ENCODE measurements around the gene ADAM12. TPM values are rescaled to one million over a fixed set of nuclear protein-coding genes. Genes with fewer than 3 reads are reported as not detected.

Gene ADAM12
- total RNA-seq, 1 experiment from 2014 or later: 15.8 TPM

DNA sequence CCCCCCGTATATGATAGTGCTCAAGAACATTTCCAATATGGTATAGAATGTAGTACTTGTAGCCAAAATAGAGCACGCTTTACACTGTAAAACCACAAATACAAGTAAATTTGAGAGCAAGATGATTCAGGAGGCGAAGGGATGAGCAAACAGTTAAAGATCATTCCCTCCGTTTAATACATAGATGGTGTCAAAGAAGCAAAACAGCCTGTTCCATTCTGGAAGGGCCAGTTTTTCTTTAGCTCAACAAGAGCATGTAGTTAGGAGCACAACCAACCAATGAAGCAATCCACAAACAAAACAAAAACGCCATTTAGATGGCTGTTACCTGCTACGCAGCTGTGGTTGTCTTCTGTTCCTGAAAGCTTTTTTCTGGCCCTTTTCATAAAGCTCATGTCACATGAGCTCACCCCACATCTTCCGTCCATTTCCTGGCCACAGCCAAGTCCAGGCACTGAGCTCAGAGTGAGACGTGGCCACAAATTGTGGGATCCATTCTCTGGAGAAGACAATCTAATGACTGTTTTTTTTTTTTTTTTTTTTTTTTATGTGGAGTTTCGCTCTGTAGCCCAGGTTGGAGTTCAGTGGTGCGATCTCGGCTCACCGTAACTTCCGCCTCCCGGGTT is 306.3 kb downstream of the ADAM12 start:
- DNase-seq: no peak
- no peaks in the 10 kb centered on the region for H3K9me3 ChIP-seq
- no peak overlapping the region for H3K4me3 ChIP-seq

GRCh38 chr10:126080879-126081411 is 307.3 kb downstream of the ADAM12 start:
- Histone ChIP-seq H3K9me3 (no peaks in the 10 kb centered on the region), H3K4me3 (no peak overlapping the region), H3K27me3 (no peaks in the 10 kb centered on the region), H3K36me3 (peaks cover 4% of the 10 kb centered on the region; the same call in 1 of the 2 replicates)
- no peak for DNase-seq

More for the DNA sequence above, 306.3 kb downstream of the ADAM12 start:
- Histone ChIP-seq H3K36me3 (peaks cover 2% of the 10 kb centered on the region; the same call in 1 of the 2 replicates), H3K27me3 (no peaks in the 10 kb centered on the region)

GRCh38 chr10:126080291-126080825 is 307.9 kb downstream of the ADAM12 start:
- H3K36me3 ChIP-seq: peaks cover 9% of the 10 kb centered on the region; the same call in 1 of the 2 replicates
- no peaks in the 10 kb centered on the region for H3K27me3 ChIP-seq
- no peak for DNase-seq
- H3K9me3 ChIP-seq: no peaks in the 10 kb centered on the region
- H3K4me3 ChIP-seq: no peak overlapping the region

DNA sequence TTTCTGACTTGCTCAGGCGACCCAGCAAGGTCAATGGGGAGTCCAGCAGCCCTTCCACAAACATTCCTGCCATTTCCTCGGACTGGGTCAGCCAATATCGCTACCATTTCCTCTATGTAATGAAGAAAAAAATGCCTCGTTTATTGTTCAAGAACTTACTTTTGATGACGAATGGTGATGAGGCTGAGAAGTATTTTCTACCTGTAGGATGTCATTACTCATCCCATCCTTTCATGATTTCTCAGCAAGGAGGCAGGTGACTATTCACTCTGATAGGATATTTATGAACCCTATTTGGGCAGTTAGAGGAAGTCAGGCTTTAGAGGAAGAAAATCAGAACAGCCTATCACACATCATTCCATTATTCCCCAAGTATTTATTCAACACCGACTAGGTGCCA is 313.3 kb downstream of the ADAM12 start:
- Histone ChIP-seq H3K4me3 (no peak overlapping the region), H3K9me3 (no peaks in the 10 kb centered on the region), H3K27me3 (no peaks in the 10 kb centered on the region), H3K36me3 (peaks cover 9% of the 10 kb centered on the region; the same call in 1 of the 2 replicates)
- no peak for DNase-seq

- no peaks in the 10 kb centered on the region for H3K27me3 ChIP-seq
- H3K36me3 ChIP-seq: peaks cover 12% of the 10 kb centered on the region; the same call in 1 of the 2 replicates
- no peak for DNase-seq
- no peaks in the 10 kb centered on the region for H3K9me3 ChIP-seq
- H3K4me3 ChIP-seq: no peak overlapping the region
These were observed 314.0 kb downstream of the ADAM12 start for GRCh38 chr10:126074291-126074690.

GRCh38 chr10:126073606-126074005 is 314.7 kb downstream of the ADAM12 start:
- Histone ChIP-seq H3K4me3 (no peak overlapping the region), H3K36me3 (peaks cover 15% of the 10 kb centered on the region; the same call in 1 of the 2 replicates), H3K27me3 (no peaks in the 10 kb centered on the region), H3K9me3 (no peaks in the 10 kb centered on the region)
- DNase-seq: no peak

DNA sequence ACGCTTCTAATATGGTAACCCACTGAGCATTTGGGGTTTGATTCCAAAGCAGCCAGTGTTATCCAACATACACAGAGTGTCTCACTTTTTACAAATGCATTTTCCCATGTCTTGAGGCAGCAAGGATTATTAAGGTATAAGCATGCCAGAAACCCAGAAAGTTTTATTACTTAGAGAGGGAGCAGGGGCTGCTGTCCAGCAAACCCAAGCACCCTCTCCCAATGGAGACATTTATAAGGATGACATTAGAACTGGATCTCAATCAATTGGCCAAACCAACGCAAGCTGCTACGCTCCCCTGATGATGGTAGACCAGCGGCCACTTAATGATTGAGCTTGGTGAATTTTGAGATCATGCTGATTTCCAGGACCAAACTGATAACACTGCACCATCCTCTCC is 315.7 kb downstream of the ADAM12 start:
- no peak for DNase-seq
- Histone ChIP-seq H3K4me3 (no peak overlapping the region), H3K27me3 (no peaks in the 10 kb centered on the region), H3K36me3 (peaks cover 15% of the 10 kb centered on the region; the same call in 1 of the 2 replicates), H3K9me3 (no peaks in the 10 kb centered on the region)

GRCh38 chr10:126070476-126071215 is 317.6 kb downstream of the ADAM12 start:
- no peaks in the 10 kb centered on the region for H3K27me3 ChIP-seq
- no peak overlapping the region for H3K4me3 ChIP-seq
- DNase-seq: no peak
- peaks cover 16% of the 10 kb centered on the region for H3K36me3 ChIP-seq
- H3K9me3 ChIP-seq: no peaks in the 10 kb centered on the region

- peaks cover 14% of the 10 kb centered on the region for H3K36me3 ChIP-seq
- H3K27me3 ChIP-seq: no peaks in the 10 kb centered on the region
- no peaks in the 10 kb centered on the region for H3K9me3 ChIP-seq
- no peak overlapping the region for H3K4me3 ChIP-seq
- DNase-seq: no peak
These were observed 320.0 kb downstream of the ADAM12 start for GRCh38 chr10:126068322-126068721.

DNA sequence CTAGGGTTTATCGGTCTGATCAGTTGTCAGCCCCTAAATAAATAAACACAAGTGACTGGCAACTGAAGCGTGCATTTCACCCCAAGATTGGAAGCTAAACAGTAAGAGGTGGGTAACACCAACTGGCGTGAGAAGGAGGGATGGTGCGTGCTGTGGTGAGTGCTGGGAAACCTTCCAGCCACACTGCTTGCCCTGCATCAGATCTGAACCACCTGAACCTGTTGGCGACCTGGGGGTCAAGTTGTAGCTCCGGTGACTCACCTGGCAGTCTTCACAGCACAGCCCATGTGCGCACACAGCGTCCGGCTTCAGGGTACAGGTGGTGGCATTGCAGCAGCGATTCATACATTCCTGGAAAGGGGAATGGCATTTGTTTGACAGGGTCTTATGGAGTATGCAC is 321.8 kb downstream of the ADAM12 start:
- no peak for DNase-seq
- Histone ChIP-seq H3K36me3 (peaks cover 16% of the 10 kb centered on the region), H3K4me3 (no peak overlapping the region), H3K9me3 (no peaks in the 10 kb centered on the region), H3K27me3 (no peaks in the 10 kb centered on the region)

DNA sequence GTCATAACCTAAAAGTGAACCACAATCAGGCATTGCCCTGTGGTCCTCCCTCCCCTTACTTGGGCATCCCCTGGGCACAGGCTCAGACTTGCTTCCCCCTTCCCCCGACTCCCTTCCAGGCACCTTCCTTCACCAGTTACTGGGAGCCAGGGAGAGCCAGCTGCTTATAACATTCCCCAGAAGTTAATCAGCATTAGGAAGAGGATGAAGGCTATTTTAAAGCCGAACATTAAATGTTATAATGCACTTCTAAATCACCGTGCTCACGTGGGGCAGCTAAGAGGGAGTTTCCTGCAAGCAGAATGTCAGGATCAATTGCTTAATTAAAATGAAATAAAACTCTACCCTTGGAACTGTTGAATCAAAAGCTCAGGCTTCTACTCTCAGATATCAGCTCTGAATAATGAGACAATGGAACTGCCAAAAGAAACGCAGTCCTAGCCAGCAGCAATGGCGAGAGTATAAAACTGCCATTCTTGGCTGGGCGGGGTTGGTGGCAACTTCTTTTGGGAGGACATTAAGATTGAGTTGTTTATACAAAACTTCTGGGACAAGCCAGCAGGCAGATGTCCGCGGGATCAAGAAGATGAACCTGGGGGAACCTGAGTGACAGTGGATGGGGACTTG is 322.4 kb downstream of the ADAM12 start:
- peaks cover 19% of the 10 kb centered on the region for H3K36me3 ChIP-seq
- DNase-seq: peak; percentile 54
- no peak overlapping the region for H3K4me3 ChIP-seq
- H3K27me3 ChIP-seq: no peaks in the 10 kb centered on the region
- no peaks in the 10 kb centered on the region for H3K9me3 ChIP-seq

DNA sequence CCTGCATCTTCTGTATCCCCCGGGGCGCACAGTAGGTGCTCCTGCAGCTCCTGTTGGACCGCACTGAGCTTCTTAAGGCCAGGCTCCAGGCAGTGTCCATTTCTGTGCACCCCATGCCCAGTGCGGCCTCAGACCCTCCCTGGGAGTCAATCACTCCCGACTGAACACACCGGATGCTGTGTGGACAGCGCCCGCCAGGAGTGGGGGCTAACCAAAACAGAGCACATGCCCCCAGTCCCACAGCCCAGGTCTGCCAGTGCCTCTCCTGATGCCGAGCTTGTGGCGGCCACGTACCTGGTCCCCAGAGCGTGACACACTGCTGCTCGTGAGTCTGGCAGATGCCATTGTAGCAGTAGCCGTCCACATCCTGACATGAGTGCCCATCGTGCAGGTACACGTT is 323.8 kb downstream of the ADAM12 start:
- Histone ChIP-seq H3K9me3 (no peaks in the 10 kb centered on the region), H3K36me3 (peaks cover 17% of the 10 kb centered on the region), H3K27me3 (no peaks in the 10 kb centered on the region), H3K4me3 (no peak overlapping the region)
- DNase-seq: no peak

- H3K27me3 ChIP-seq: no peaks in the 10 kb centered on the region
- DNase-seq: peak; percentile 90
- no peak overlapping the region for H3K4me3 ChIP-seq
- no peaks in the 10 kb centered on the region for H3K9me3 ChIP-seq
- peaks cover 13% of the 10 kb centered on the region for H3K36me3 ChIP-seq
These were observed 324.9 kb downstream of the ADAM12 start for GRCh38 chr10:126063353-126063791.

- Histone ChIP-seq H3K9me3 (no peaks in the 10 kb centered on the region), H3K4me3 (no peak overlapping the region), H3K36me3 (peaks cover 13% of the 10 kb centered on the region), H3K27me3 (no peaks in the 10 kb centered on the region)
- DNase-seq: peak; percentile 99
These were observed 325.9 kb downstream of the ADAM12 start for GRCh38 chr10:126062131-126063032.

DNA sequence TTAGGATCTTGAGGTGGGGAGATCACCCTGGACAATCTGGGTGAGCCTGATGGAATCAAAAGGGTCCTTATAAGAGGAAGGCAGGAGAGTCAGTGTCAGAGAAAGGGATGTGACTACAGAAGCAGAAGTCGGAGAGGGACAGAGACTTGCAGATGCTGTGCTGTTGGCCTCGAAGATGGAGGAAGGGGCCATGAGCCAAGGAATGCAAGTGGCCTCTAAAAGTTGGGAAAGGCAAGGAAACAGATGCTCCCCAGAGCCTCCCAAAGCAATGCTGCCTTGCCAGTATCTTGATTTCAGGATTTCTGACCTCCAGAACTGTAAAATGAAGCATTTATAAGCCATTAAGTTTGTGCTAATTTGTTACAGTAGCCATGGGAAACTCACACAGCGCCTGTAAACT is 326.8 kb downstream of the ADAM12 start:
- no peaks in the 10 kb centered on the region for H3K27me3 ChIP-seq
- H3K9me3 ChIP-seq: no peaks in the 10 kb centered on the region
- no peak for DNase-seq
- no peak overlapping the region for H3K4me3 ChIP-seq
- H3K36me3 ChIP-seq: peaks cover 10% of the 10 kb centered on the region
